Hematopoietic multipotent progenitor cell treated with erythropoietin and hydrocortisone succinate and interleukin-3 and kit ligand, for 8 days (in vitro differentiated cells): ENCODE measurements around the gene NHSL1.

Experiments used
- DNase-seq: peaks from one replicate; pipeline ENCODE4 v3.0.0-alpha.2; 2015

The NHSL1 gene

GRCh38 chr6:138421608-138422007 lies 77.7 kb downstream of the NHSL1 start:
- no peak for DNase-seq

GRCh38 chr6:138421089-138421488 lies 78.2 kb downstream of the NHSL1 start:
- no peak for DNase-seq

- no peak for DNase-seq
Observed at GRCh38 chr6:138420356-138420755, 78.9 kb downstream of the NHSL1 start.

- no peak for DNase-seq
Observed at GRCh38 chr6:138419766-138420165, 79.5 kb downstream of the NHSL1 start.

GRCh38 chr6:138418118-138418742 lies 81.1 kb downstream of the NHSL1 start:
- DNase-seq = no peak

GRCh38 chr6:138417493-138418117 lies 81.7 kb downstream of the NHSL1 start:
- no peak for DNase-seq

- DNase-seq = no peak
Observed at GRCh38 chr6:138416206-138416605, 83.1 kb downstream of the NHSL1 start.

- DNase-seq = no peak
Observed at GRCh38 chr6:138415125-138415524, 84.2 kb downstream of the NHSL1 start.

- no peak for DNase-seq
Observed at GRCh38 chr6:138410972-138411880, 88.1 kb downstream of the NHSL1 start.

- no peak for DNase-seq
Observed at GRCh38 chr6:138410048-138410735, 89.1 kb downstream of the NHSL1 start.

- peak; percentile 36 for DNase-seq
Observed at GRCh38 chr6:138406443-138406842, 92.9 kb downstream of the NHSL1 start.

- DNase-seq = no peak
Observed at GRCh38 chr6:138405816-138406413, 93.4 kb downstream of the NHSL1 start.

- peak; percentile 23 for DNase-seq
Observed at GRCh38 chr6:138404666-138405337, 94.5 kb downstream of the NHSL1 start.

- DNase-seq = peak; percentile 88
Observed at GRCh38 chr6:138403801-138404665, 95.3 kb downstream of the NHSL1 start, which contains the start of gene HEBP2. HEBP2 (plus strand) TSS chr6:138404223; CDS start chr6:138404496, 273 bp downstream.

GRCh38 chr6:138403324-138403800 lies 95.9 kb downstream of the NHSL1 start:
- peak; percentile 30 for DNase-seq

- DNase-seq = no peak
Observed at GRCh38 chr6:138402838-138403187, 96.5 kb downstream of the NHSL1 start.

GRCh38 chr6:138401960-138402837 lies 97.1 kb downstream of the NHSL1 start:
- no peak for DNase-seq

GRCh38 chr6:138400326-138400725 lies 99.0 kb downstream of the NHSL1 start:
- no peak for DNase-seq
